Measurements from ENCODE around the gene AHRR.
"Not testable (repeated sequence)": the region's sequence is repeated elsewhere in the genome, so short reads cannot be mapped to it uniquely, and the experiment has no call there.

AHRR gene

DNA sequence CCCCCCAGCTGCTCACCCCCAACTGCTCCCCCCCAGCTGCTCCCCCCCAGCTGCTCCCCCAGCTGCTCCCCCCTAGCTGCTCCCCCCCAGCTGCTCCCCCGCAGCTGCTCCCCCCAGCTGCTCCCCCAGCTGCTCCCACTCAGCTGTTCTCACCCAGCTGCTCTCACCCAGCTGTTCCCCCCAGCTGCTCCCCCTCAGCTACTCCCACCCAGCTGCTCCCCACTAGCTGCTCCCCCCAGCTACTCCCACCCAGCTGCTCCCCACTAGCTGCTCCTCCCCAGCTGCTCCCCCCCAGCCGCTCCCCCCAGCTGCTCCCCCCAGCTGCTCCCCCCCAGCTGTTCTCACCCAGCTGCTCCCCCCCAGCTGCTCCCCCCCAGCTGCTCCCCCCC is 22.8 kb upstream of the AHRR start:
- DNase-seq (ENCODE audit: low read depth): no peak
- TF ChIP-seq, protein P1, sequence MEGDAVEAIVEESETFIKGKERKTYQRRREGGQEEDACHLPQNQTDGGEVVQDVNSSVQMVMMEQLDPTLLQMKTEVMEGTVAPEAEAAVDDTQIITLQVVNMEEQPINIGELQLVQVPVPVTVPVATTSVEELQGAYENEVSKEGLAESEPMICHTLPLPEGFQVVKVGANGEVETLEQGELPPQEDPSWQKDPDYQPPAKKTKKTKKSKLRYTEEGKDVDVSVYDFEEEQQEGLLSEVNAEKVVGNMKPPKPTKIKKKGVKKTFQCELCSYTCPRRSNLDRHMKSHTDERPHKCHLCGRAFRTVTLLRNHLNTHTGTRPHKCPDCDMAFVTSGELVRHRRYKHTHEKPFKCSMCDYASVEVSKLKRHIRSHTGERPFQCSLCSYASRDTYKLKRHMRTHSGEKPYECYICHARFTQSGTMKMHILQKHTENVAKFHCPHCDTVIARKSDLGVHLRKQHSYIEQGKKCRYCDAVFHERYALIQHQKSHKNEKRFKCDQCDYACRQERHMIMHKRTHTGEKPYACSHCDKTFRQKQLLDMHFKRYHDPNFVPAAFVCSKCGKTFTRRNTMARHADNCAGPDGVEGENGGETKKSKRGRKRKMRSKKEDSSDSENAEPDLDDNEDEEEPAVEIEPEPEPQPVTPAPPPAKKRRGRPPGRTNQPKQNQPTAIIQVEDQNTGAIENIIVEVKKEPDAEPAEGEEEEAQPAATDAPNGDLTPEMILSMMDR (IDR thresholded peaks at IDR 0.05; ENCODE audit: low read depth, low read length, missing control alignments): no peak
- no peak overlapping the region for H3K4me3 ChIP-seq (ENCODE audit: low read depth, low read length)

- not testable (repeated sequence) for DNase-seq (ENCODE audit: low read depth); H3K4me3 ChIP-seq (ENCODE audit: low read depth, low read length)
These were observed 21.6 kb upstream of the AHRR start for GRCh38 chr5:299921-300320.

DNA sequence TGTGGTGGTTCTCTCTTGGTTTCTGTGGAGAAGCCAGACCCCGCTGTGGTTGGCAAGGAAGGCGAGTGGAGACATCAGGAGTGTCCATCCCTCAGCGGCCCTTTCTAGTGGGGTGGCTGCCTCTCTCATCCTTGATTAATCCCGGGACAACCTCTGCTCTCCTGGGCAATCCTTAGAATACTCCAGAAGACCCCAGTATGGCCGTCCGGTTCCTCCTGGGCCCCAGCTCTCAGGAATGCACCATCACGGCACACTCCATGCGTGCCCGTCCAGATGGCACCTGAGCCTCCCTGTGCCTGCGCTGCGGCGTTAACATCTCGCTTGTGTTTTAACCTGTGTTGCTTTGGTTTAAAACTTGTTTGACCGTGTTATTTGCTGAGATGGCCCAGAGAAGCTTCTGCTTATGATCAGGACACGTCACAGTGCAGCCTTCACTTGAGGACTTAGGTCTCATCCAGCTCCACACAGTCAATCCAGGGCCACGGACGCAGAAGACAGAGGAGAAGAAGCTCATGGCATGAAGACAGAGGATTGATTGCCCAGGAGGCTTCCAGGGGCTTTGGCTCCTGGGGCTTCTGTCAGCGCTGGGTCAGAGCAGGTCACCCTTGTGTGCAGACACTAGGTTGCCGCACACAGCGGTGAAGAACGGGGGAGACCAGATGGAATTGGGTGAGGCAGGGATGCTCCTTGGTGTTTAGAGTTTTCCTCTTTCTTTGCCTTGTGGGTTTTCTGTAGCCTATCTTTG is 20.7 kb upstream of the AHRR start:
- not testable (repeated sequence) for H3K4me3 ChIP-seq (ENCODE audit: low read depth, low read length); DNase-seq (ENCODE audit: low read depth)

GRCh38 chr5:302416-302815 is 19.1 kb upstream of the AHRR start:
- H3K4me3 ChIP-seq (ENCODE audit: low read depth, low read length); DNase-seq (ENCODE audit: low read depth): not testable (repeated sequence)

- H3K4me3 ChIP-seq (ENCODE audit: low read depth, low read length): no peak overlapping the region
- TF ChIP-seq, protein P1 (IDR thresholded peaks at IDR 0.05; ENCODE audit: low read depth, low read length, missing control alignments): no peak
- DNase-seq (ENCODE audit: low read depth): no peak
These were observed 18.5 kb upstream of the AHRR start for GRCh38 chr5:302966-303365.

DNA sequence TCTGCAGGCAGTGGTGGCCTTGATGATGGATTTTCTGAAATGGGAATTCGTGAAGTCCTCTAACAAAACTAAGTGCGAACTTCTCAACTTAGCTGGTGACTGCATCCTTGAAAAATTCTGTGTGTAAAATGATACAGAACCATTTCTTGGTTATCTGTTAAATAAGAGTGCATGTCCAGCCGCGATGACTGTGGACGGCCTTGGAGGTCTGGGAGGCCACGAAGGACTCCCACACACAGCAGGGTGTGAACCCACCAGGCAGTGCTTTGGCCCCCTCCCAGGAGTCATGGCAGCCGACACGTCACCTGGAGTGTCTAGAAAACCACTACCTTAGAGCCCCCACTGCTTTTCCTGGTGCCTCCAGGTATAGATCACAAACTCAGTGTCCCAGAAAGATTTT is 17.8 kb upstream of the AHRR start:
- H3K4me3 ChIP-seq (ENCODE audit: low read depth, low read length); DNase-seq (ENCODE audit: low read depth): not testable (repeated sequence)

DNA sequence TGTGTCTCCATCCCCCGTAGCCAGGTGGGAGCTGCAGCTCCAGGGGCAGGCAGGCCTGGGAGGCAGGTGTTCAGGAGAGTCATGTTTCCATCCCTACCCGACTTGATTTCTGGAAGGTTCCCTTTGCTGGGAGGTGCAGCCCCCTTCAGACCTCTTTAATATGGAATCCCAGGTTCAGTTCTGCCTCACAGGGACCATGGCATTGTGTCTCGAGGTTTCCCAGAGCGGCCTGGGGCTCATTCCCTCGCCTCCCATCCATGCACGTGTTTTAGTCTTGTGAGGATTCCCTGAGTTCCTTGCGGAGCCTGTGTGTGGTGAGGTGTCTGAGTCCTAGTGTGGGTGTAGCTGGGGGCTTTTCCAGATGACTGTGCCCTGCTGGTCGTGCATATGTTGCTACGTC is 16.5 kb upstream of the AHRR start:
- TF ChIP-seq, protein P1 (IDR thresholded peaks at IDR 0.05; ENCODE audit: low read depth, low read length, missing control alignments): no peak
- DNase-seq (ENCODE audit: low read depth): no peak

DNA sequence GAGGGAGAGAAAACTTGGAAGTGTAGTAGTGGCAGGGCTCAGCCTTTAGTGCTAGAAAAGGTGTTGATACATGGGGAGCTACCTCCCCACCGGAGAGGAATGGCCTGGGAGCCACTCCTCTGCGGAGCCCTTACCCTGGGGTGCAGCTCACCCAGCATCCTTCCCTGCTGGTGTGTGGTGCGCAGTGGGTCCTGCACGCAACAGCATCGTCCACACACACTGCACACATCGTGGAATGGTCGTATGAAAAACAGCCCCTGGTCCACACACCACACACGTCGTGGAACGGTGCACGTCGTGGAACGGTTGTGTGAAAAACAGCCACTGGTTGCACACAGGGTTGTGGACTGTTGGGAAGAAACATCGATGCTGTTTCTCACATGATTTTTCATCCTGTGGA is 16.1 kb upstream of the AHRR start:
- TF ChIP-seq, protein P1 (IDR thresholded peaks at IDR 0.05; ENCODE audit: low read depth, low read length, missing control alignments): no peak
- no peak overlapping the region for H3K4me3 ChIP-seq (ENCODE audit: low read depth, low read length)
- DNase-seq (ENCODE audit: low read depth): no peak

More for the DNA sequence above, 16.5 kb upstream of the AHRR start:
- no peak overlapping the region for H3K4me3 ChIP-seq (ENCODE audit: low read depth, low read length)

DNA sequence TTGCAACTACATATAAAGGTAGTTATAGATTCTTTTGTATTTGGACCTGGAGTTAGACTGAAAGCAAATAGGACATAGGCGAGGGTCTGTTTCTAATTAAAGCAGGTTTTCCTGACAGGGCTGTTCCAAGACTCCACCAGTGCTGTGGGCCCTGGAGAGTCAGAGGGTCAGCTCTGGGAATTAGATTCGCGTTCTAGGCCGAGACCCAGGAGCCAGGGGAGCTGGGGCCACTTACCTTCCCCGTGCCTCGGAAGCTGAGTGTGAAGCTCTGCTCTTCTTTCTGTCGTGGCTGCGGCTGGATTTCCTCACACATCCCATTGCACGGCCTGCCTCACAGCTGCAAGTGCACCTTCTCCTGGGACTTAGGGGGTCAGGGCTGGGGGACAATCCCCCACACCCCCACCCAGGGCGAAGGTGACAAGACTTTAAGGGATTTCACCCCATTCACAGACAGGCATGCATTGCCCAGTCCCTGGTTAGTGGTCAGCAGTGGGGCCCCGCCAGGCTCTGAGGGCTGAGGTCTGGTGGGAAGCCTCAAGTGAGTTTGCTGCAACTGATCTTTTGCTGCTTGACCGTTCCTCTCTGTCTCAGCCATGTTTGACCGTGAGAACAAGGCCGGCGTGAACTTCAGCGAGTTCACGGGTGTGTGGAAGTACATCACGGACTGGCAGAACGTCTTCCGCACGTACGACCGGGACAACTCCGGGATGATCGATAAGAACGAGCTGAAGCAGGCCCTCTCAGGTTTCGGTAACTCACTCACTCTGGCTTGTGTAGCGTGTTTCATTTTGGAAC is 15.3 kb upstream of the AHRR start:
- TF ChIP-seq, protein P1 (IDR thresholded peaks at IDR 0.05; ENCODE audit: low read depth, low read length, missing control alignments): no peak
- DNase-seq (ENCODE audit: low read depth): no peak
- H3K4me3 ChIP-seq (ENCODE audit: low read depth, low read length): no peak overlapping the region
